K562 (cell line): ENCODE data around the gene ZNF23. TPM values are rescaled to one million over a fixed set of nuclear protein-coding genes. Genes with fewer than 3 reads are reported as not detected.
A peak's percentile ranks its signal among the peaks of the same experiment; 100 is the strongest.

Experiments used
- CTCF ChIP-seq, 3 experiments: IDR thresholded peaks in 2 of 3; conservative IDR thresholded peaks in 1 of 3; 2 replicates each; pipeline ENCODE4 v1.5.1; 2011 to 2012; ENCODE audit warnings: low read length in 3 of 3, mild to moderate bottlenecking in 3 of 3, control low read depth in 2 of 3, improper control_type of control experiment in 1 of 3, inconsistent platforms in 1 of 3, low read depth in 1 of 3, mixed read lengths in 1 of 3, moderate library complexity in 1 of 3; ENCODE audit not compliant: insufficient read depth in 2 of 3
- CUX1 ChIP-seq: fragments of 200-800 bp; sonication (Bioruptor generic); IDR thresholded peaks from 2 replicates; pipeline ENCODE4 v1.6.1; 2016; ENCODE audit warnings: missing genetic modification characterization, missing compliant biosample characterization
- DPF2 ChIP-seq: fragments of 450-650 bp; IDR thresholded peaks from 2 replicates; pipeline ENCODE4 v1.6.1; 2016
- ELF1 ChIP-seq: fragments of 200-800 bp; sonication (Bioruptor generic); IDR thresholded peaks from 2 replicates; pipeline ENCODE4 v1.6.1; 2016; ENCODE audit warnings: missing genetic modification characterization, missing compliant biosample characterization
- FOXK1 ChIP-seq: sonication (generic); formaldehyde crosslinking; IDR thresholded peaks from 2 replicates; pipeline ENCODE4 v1.8.0; 2022; ENCODE audit warnings: missing genetic modification reagents, mild to moderate bottlenecking, borderline replicate concordance
- FOXP1 ChIP-seq: sonication (generic); formaldehyde crosslinking; IDR thresholded peaks from 2 replicates; pipeline ENCODE4 v1.8.0; 2022; ENCODE audit warnings: mild to moderate bottlenecking, missing genetic modification reagents
- KLF13 ChIP-seq: fragments of 450-650 bp; IDR thresholded peaks from 2 replicates; pipeline ENCODE4 v1.6.1; 2016; ENCODE audit warnings: missing genetic modification characterization, low read depth, mild to moderate bottlenecking, missing compliant biosample characterization, moderate library complexity, borderline replicate concordance
- MTF1 ChIP-seq: fragments of 250-450 bp; sonication (Bioruptor Pico); IDR thresholded peaks from 2 replicates; pipeline ENCODE4 v1.9.0; 2021; ENCODE audit warnings: moderate library complexity, mild to moderate bottlenecking, inconsistent platforms, borderline replicate concordance
- SP2 ChIP-seq: IDR thresholded peaks from 2 replicates; pipeline ENCODE4 v1.6.1; 2011; ENCODE audit warnings: mild to moderate bottlenecking, low read depth, low read length, moderate library complexity; ENCODE audit not compliant: poor library complexity, severe bottlenecking; ENCODE audit errors: extremely low read depth
- STAT6 ChIP-seq: sonication (generic); formaldehyde crosslinking; IDR thresholded peaks from 2 replicates; pipeline ENCODE4 v1.8.1; 2023; ENCODE audit warnings: mild to moderate bottlenecking, missing genetic modification reagents
- TARDBP ChIP-seq: fragments of 450-650 bp; IDR thresholded peaks from 2 replicates; pipeline ENCODE4 v1.6.1; 2016
- TCF7L2 ChIP-seq: fragments of 150-350 bp; IDR thresholded peaks from 2 replicates; pipeline ENCODE4 v1.6.1; 2016; ENCODE audit warnings: low read depth, mild to moderate bottlenecking, low read length, moderate library complexity
- TEAD4 ChIP-seq, 2 experiments: sonication (generic) in 1 of 2; formaldehyde crosslinking in 1 of 2; IDR thresholded peaks; 2 replicates each; pipeline versions ENCODE4 v1.6.1 to v1.8.0; 2012 to 2022; ENCODE audit warnings: borderline replicate concordance in 1 of 2, inconsistent platforms in 1 of 2, low read length in 1 of 2, mild to moderate bottlenecking in 1 of 2, missing genetic modification reagents in 1 of 2
- USF1 ChIP-seq: sonication (generic); formaldehyde crosslinking; IDR thresholded peaks from 2 replicates; pipeline ENCODE4 v1.9.0; 2022; ENCODE audit warnings: mild to moderate bottlenecking, missing genetic modification reagents
- ZC3H4 ChIP-seq: sonication (generic); formaldehyde crosslinking; IDR thresholded peaks from 2 replicates; pipeline ENCODE4 v1.9.0; 2021; ENCODE audit warnings: missing genetic modification reagents, borderline replicate concordance
- ZFP30 ChIP-seq: fragments of 250-450 bp; sonication (Bioruptor Pico); IDR thresholded peaks from 2 replicates; pipeline ENCODE4 v1.8.0; 2022; ENCODE audit warnings: moderate library complexity, mild to moderate bottlenecking, inconsistent platforms, borderline replicate concordance
- polyA plus RNA-seq, 8 experiments: library from polyadenylated mRNA; depleted of rRNA in 4 of 8; stranded (reverse) in 5 of 8; unstranded in 3 of 8; fragments of >200 nt; fragmentation: Nextera tagmentation in 2 of 8; fragmentation: Illumina TruSeq in 1 of 8; extraction: Ambion mirVana in 2 of 8; extraction: Trizol in 1 of 8; gene quantifications; 2 replicates each; pipeline versions ENCODE4 v1.2.1 to v1.2.3, GENCODE V29; 2011 to 2014; ENCODE audit warnings: inconsistent platforms in 1 of 8, missing spikeins in 1 of 8
- total RNA-seq, 7 experiments: library from RNA; depleted of rRNA in 6 of 7; stranded (reverse); fragments of >200 nt in 6 of 7; fragmentation: Illumina TruSeq in 2 of 7; extraction: Trizol in 2 of 7; gene quantifications; 2 replicates each; pipeline versions ENCODE4 v1.2.1 to v1.2.3, GENCODE V29; 2011 to 2021; ENCODE audit warnings: low replicate concordance in 1 of 7

Gene ZNF23
- total and polyA plus RNA-seq, 9 of the 15 experiments (the other 6 are each of a cell fraction or from before 2014, with no cell fraction given), result 4.7 to 13.4 (median 11.2) TPM

GRCh38 chr16:71499775-71500364, 37.8 kb upstream of the ZNF23 start (continued):
- TF ChIP-seq ELF1, result no peak
- TF ChIP-seq ZFP30 (CRISPR knock-in tag), result no peak
- no peak for TF ChIP-seq TCF7L2
- TF ChIP-seq CTCF (IDR thresholded peaks at IDR 0.05 in 2 of 3, conservative IDR thresholded peaks at IDR 0.05 in 1 of 3; ENCODE audit: insufficient read depth in 2 of 3, low read depth in 1 of 3, low read length in 3 of 3), result peak; percentile 66 to 93 (median 77)
- no peak for TF ChIP-seq ZC3H4
- TF ChIP-seq DPF2, result no peak
- no peak for TF ChIP-seq FOXK1 (CRISPR knock-in tag)
- TF ChIP-seq TARDBP, result no peak
- TF ChIP-seq KLF13 (tag), result no peak
- no peak for TF ChIP-seq FOXP1
- TF ChIP-seq TEAD4 (IDR thresholded peaks at IDR 0.05; ENCODE audit: low read length), result no peak
- no peak for TF ChIP-seq TEAD4 (CRISPR knock-in tag; IDR thresholded peaks at IDR 0.05; ENCODE audit: borderline replicate concordance)
- no peak for TF ChIP-seq STAT6 (CRISPR knock-in tag)
- no peak for TF ChIP-seq MTF1 (CRISPR knock-in tag)
- no peak for TF ChIP-seq USF1 (CRISPR knock-in tag)
- no peak for TF ChIP-seq CUX1 (CRISPR knock-in tag)
- TF ChIP-seq SP2, result no peak
